GM21723 (cell line): ENCODE results near the gene CFTR.
"Not testable (repeated sequence)": the region's sequence is repeated elsewhere in the genome, so short reads cannot be mapped to it uniquely, and the experiment has no call there.

Experiments
- ATAC-seq: cut with Tn5 transposase; IDR thresholded peaks from one replicate; pipeline ENCODE4 v1.9.1; 2021; ENCODE audit warnings: mild to moderate bottlenecking, moderate library complexity; ENCODE audit not compliant: unreplicated experiment

CFTR gene

GRCh38 chr7:117683430-117684175, 203.8 kb downstream of the CFTR start:
- no peak for ATAC-seq

GRCh38 chr7:117685795-117686194, 206.0 kb downstream of the CFTR start:
- no peak for ATAC-seq

- no peak for ATAC-seq
These were observed 206.6 kb downstream of the CFTR start for GRCh38 chr7:117686311-117686935.

DNA sequence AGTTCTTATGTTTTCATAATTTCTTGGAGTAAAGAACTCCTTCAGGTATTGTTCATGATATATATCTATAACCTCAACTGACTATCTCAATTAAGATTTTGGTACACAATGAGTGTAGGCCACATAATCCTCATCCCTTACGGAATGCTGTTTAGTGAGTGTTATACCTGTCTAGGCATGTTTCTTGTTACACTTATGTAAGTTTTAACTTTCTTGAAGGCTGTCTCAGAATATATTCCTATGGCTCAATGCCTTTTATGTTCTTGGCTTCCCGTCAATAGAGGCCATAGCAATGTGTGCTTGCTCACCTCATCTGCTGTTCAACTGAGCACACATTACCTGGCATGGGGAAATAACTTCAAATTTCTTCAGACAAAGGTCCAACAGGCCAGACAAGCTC, 208.3 kb downstream of the CFTR start:
- no peak for ATAC-seq

- no peak for ATAC-seq
These were observed 209.6 kb downstream of the CFTR start for GRCh38 chr7:117689406-117689805.

GRCh38 chr7:117690147-117690546, 210.3 kb downstream of the CFTR start:
- ATAC-seq: no peak

- no peak for ATAC-seq
These were observed 212.5 kb downstream of the CFTR start for GRCh38 chr7:117692338-117692737.

- ATAC-seq: no peak
These were observed 218.2 kb downstream of the CFTR start for GRCh38 chr7:117698018-117698417.

- no peak for ATAC-seq
These were observed 224.2 kb downstream of the CFTR start for GRCh38 chr7:117704063-117704462.

DNA sequence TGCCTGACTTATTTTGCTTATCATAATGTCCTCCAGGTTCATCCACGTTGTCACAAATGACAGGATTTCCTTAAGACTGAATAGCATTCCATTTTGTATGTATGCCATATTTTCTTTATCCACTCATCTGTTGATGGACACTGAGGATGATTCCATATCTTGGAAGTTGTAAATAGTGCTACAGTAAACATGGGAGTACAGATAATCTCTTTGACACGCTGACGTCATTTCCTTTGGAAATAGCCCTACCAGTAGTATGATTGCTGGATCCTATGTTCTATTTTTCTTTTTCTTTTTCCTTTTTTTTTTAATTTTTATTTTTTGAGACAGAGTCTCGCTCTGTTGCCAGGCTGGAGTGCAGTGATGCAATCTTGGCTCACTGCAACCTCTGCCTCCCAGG, 225.8 kb downstream of the CFTR start:
- no peak for ATAC-seq

DNA sequence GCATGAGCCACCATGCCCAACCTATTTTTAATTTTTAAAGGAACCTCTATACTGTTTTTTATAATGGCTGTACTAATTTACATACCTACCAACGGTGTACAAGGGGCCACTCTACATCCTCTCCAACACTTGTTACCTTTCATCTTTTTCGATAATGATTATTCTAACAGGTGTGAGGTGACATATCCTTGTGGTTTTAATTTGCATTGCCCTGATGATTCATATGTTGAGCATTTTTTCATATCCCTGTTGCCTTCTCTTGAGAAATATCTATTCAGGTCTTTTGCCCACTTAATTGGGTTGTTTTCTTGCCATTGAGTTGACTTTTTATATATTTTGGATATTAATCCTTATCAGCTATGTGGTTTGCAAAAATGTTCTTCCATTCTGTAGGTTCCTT, 226.4 kb downstream of the CFTR start:
- ATAC-seq: no peak

- ATAC-seq: no peak
These were observed 227.3 kb downstream of the CFTR start for GRCh38 chr7:117707080-117707479.

- ATAC-seq: not testable (repeated sequence)
These were observed 228.3 kb downstream of the CFTR start for GRCh38 chr7:117708173-117708572.

- ATAC-seq: no peak
These were observed 231.7 kb downstream of the CFTR start for GRCh38 chr7:117711556-117711955.

GRCh38 chr7:117715784-117716445, 236.1 kb downstream of the CFTR start:
- ATAC-seq: peak; percentile 89

- ATAC-seq: no peak
These were observed 237.0 kb downstream of the CFTR start for GRCh38 chr7:117716707-117717299.

GRCh38 chr7:117717357-117717756, 237.5 kb downstream of the CFTR start:
- ATAC-seq: no peak
